Measurements from ENCODE around the gene SLC25A51. TPM values are rescaled to one million over a fixed set of nuclear protein-coding genes. Genes with fewer than 3 reads are reported as not detected.

Gene SLC25A51
- total and polyA plus RNA-seq, 2 donors (not counting 3 experiments of a cell fraction or from before 2014, with no cell fraction given) = 15.4 to 36.2 TPM

DNA sequence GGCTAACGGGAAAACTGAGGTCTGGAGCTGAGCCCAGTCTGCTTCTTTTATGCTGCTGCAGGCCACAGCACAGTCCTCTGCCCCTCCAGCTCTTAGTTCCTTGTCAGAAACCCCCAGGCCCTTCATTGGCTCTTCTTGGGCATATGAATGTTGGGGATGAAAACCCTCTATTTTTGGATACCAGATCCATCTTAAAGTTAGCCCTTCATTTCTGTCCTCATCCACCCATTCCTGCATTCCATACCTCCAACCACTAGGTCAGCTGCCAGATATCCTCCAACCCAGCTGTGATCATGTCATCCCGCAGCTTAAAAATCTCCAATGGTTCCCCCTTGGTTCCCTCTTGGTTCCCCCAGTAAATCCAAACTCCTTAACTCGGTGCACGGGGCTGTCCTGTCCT lies 1.8 kb upstream of the SLC25A51 start:
- Histone ChIP-seq H3K27ac (ENCODE audit: insufficient read depth, low read depth, low read length) (no peak overlapping the region), H3K4me1 (ENCODE audit: control insufficient read depth, extremely low read depth, insufficient read depth, low read length) (peaks cover 21% of the 10 kb centered on the region), H3K27me3 (ENCODE audit: control insufficient read depth in 2 of 2, insufficient read depth in 2 of 2, low read length in 2 of 2) (no peaks in the 10 kb centered on the region), H2AFZ (ENCODE audit: low read depth, low read length) (no peak overlapping the region), H3K36me3 (ENCODE audit: control insufficient read depth in 2 of 2, extremely low read depth in 1 of 2, insufficient read depth in 2 of 2, low read length in 2 of 2) (no peaks in the 10 kb centered on the region), H3K79me2 (ENCODE audit: control insufficient read depth, insufficient read depth, low read length) (peaks cover 26% of the 10 kb centered on the region), H3K4me3 (replicated peaks in 1 of 3; ENCODE audit: insufficient read depth in 1 of 3, low read depth in 1 of 3, low read length in 3 of 3) (no peak overlapping the region), H3K9ac (replicated peaks; ENCODE audit: extremely low read depth, insufficient read depth, low read length) (no peak overlapping the region), H3K9me3 (replicated peaks; ENCODE audit: control insufficient read depth, insufficient read depth, low read length) (no peaks in the 10 kb centered on the region), H4K20me1 (replicated peaks; ENCODE audit: control insufficient read depth, extremely low read depth, insufficient read depth, low read length) (no peaks in the 10 kb centered on the region), H3K9me1 (replicated peaks; ENCODE audit: control insufficient read depth, extremely low read depth, insufficient read depth, low read length) (no peaks in the 10 kb centered on the region), H3K4me2 (ENCODE audit: insufficient read depth, low read length) (no peak overlapping the region)
- ChIA-PET POLR2A (no interaction called here), CTCF (no interaction called here)
- no peak for FAIRE-seq
- intact Hi-C loops (cut with micrococcal nuclease) (loop anchor here (2.0 kb wide), 7 partner anchors 105 to 487 kb away; partner anchors contain the start of genes ALDH1B1 and DCAF10), dilution Hi-C loops (cut with MboI; ENCODE audit: extremely low pct_ligation_motif_present, low sequenced_read_pairs) (no loop called here)
- BruUV-seq (replicated peaks) = no TSS peak
- no peak for DNase-seq (ENCODE audit: low read depth, low spot score)
- TF ChIP-seq, protein P1, sequence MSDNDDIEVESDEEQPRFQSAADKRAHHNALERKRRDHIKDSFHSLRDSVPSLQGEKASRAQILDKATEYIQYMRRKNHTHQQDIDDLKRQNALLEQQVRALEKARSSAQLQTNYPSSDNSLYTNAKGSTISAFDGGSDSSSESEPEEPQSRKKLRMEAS (IDR thresholded peaks at IDR 0.05; ENCODE audit: insufficient read depth, insufficient read length) = no peak
- no peak for TF ChIP-seq POLR2A (IDR thresholded peaks at IDR 0.05; ENCODE audit: low read depth, low read length)

DNA sequence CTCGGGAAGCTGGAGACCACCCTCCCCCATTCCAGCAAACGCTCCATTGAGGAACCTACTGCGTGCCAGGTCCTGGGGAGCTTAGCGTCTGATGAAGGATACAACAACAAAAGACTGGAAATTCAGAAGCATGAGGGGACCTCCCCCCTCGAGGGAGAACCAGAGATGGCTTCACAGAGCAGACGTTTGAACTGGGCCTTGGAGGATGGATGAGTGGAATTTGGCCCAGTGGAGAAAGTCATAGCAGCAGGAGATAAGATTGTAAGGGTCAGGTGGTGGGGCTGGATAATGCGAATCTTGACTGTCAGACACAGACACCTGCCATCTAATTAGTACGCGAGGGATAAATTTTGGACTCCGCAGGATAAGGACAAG lies 1.2 kb upstream of the SLC25A51 start:
- Histone ChIP-seq H3K4me1 (ENCODE audit: control insufficient read depth, extremely low read depth, insufficient read depth, low read length) (peaks cover 21% of the 10 kb centered on the region), H3K9me1 (replicated peaks; ENCODE audit: control insufficient read depth, extremely low read depth, insufficient read depth, low read length) (no peaks in the 10 kb centered on the region), H3K27ac (ENCODE audit: insufficient read depth, low read depth, low read length) (no peak overlapping the region), H3K36me3 (ENCODE audit: control insufficient read depth in 2 of 2, extremely low read depth in 1 of 2, insufficient read depth in 2 of 2, low read length in 2 of 2) (no peaks in the 10 kb centered on the region), H2AFZ (ENCODE audit: low read depth, low read length) (peak overlapping the region; percentile 90), H3K79me2 (ENCODE audit: control insufficient read depth, insufficient read depth, low read length) (peaks cover 28% of the 10 kb centered on the region), H3K9ac (replicated peaks; ENCODE audit: extremely low read depth, insufficient read depth, low read length) (no peak overlapping the region), H3K27me3 (ENCODE audit: control insufficient read depth in 2 of 2, insufficient read depth in 2 of 2, low read length in 2 of 2) (no peaks in the 10 kb centered on the region), H4K20me1 (replicated peaks; ENCODE audit: control insufficient read depth, extremely low read depth, insufficient read depth, low read length) (no peaks in the 10 kb centered on the region), H3K4me3 (replicated peaks in 1 of 3; ENCODE audit: insufficient read depth in 1 of 3, low read depth in 1 of 3, low read length in 3 of 3) (no peak overlapping the region), H3K9me3 (replicated peaks; ENCODE audit: control insufficient read depth, insufficient read depth, low read length) (no peaks in the 10 kb centered on the region), H3K4me2 (ENCODE audit: insufficient read depth, low read length) (no peak overlapping the region)
- CTCF ChIA-PET = interaction anchor here (0.7 to 1.6 kb wide), 6 partner anchors 9 to 484 kb away, joined by 3 to 9 read pairs (median 4); no protein-coding TSS in a partner anchor
- TF ChIP-seq EZH2 (IDR thresholded peaks at IDR 0.05; ENCODE audit: borderline replicate concordance, low read depth, low read length, severe bottlenecking) = no peak
- TF ChIP-seq FOS (IDR thresholded peaks at IDR 0.05; ENCODE audit: borderline replicate concordance, insufficient read depth, low read length) = no peak
- no peak for TF ChIP-seq JUN (IDR thresholded peaks at IDR 0.05; ENCODE audit: borderline replicate concordance, insufficient read depth, insufficient read length, low read depth)
- dilution Hi-C loops (cut with MboI; ENCODE audit: extremely low pct_ligation_motif_present, low sequenced_read_pairs) (no loop called here), intact Hi-C loops (cut with micrococcal nuclease) (loop anchor here (2.0 kb wide), 7 partner anchors 104 to 488 kb away; partner anchors contain the start of genes ALDH1B1 and DCAF10)
- POLR2A ChIA-PET = no interaction called here
- BruUV-seq (replicated peaks) = no TSS peak
- FAIRE-seq (no peak), DNase-seq (ENCODE audit: low read depth, low spot score) (no peak)
